CD4-positive, alpha-beta T cell treated with Interleukin-17A for 4 hours (primary cell): Measurements from ENCODE around the gene FGF22.
"Not testable (repeated sequence)": the region's sequence is repeated elsewhere in the genome, so short reads cannot be mapped to it uniquely, and the experiment has no call there.

Experiments used
- DNase-seq: peaks from one replicate; pipeline ENCODE4 v3.0.0-alpha.2; 2020; ENCODE audit warnings: mixed read lengths

Gene FGF22

DNA sequence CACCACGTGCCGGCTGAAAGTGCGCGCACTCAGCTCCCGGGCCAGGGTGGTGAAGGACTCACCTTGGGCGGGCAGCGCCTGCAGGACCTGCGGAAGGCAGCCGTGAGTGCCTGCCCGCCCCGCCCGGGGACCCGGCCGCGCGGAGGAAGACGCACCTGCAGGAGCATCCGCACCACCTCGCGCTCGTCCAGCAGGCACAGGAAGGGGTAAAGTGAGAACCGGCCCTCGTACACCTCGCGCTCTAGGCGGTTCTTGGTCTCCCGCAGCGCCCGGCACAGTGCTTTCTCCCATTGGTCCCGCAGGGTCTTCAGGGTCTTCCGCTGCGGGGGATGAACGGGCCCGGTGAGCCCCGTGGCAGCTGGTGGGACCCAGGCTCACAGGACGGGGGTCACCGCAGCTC is 17.0 kb upstream of the FGF22 start:
- DNase-seq: no peak

DNA sequence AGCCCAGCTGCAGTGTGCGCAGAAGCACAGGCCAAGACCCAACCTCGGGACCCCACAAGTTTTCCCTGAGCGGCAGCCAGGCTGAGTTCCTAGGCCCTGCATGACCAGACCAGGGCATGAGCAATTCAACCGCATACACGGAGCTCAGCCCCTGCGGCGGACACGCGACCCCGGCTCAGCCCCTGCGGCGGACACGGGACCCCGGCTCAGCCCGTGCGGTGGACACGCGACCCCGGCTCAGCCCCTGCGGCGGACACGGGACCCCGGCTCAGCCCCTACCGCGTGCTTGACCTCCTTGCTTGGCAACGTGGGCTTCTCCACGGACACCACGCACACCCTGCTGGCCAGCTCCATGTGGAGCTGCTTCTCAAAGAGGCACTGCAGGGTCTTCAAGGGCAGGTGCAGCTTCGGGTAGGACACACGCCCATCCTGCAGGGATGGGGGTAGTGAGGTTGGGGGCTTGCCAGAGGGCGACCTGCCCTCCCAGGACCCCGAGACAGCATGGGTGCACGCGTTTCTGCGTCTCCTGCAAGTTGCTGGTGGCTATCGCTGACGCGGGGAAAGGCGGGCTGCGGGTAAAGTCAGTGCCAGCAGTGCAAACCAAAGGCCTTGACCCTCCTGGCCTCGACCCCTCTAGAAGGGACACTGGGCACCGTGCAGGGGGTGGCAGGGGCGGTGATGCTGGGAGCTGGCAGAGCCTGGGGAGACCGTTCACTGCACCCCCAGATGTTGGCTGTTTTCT is 16.3 kb upstream of the FGF22 start:
- no peak for DNase-seq

DNA sequence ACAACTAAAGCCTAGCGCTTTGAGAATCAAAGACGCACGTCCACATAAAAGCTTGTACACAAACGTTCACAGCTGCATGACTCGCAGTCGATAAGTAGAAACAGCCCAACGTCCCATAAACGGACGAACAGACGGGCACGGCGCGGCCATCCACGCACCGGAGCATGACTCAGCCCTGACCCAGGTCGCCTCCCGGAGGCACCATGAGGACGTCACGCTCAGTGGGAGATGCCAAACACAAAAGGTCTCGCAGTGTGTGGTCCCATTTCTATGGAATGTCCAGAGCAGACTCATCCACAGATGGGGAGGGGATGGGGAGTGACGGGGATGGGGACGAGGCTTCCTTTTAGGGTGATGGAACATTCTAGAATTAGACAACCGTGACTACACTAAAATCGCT is 15.7 kb upstream of the FGF22 start:
- no peak for DNase-seq

DNA sequence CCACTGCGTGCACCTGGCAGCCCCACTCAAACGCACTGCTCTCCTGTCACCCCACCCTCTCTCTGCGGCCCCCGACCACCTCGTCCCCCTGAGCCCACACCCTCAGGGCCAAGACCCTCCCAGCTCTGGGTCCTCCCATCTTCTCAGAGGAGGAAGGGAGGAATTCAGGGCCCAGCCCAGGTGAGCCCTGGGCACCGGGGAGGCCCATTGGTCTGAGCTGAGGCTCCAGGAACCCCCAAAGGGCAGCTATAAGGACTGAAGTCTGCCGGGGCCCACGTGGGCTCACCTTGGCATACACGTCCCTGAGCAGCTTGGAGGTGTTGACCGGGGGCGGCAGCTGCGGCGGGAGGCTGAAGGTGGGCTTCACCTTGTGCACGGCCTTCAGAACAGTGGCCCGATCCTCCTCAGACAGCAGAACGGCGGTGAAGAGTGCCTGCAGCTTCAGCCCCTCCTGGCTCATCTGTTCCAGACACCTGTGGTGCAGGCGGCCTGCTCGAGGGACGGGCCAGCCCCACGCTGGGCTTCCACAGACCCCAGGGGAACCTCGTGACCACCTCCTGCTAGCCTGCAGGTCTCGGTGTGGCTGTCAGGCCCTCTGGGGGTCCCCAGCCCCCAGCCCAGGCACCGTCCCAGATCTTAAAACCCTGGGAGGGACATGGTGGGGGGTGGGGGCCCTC is 15.1 kb upstream of the FGF22 start:
- DNase-seq: no peak

DNA sequence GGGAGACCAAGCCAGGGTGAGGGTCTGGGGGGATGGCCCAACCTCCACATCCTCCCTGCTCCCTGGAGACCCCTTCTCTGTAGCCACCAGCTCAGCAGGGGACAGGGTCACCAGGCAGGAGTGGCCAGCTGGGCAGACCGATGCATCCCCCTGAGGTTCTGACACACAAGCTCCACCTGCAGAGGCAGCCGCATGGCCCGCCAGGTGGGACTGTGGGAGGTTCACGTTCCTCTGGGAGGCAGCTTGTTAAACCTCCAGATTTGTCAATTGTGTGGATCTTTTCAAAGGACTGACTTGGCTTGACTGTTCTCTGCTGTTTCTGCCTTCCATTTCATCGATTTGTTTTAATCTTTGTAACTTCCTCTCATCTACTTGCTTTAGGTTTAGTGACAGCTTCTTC is 14.4 kb upstream of the FGF22 start:
- no peak for DNase-seq

DNA sequence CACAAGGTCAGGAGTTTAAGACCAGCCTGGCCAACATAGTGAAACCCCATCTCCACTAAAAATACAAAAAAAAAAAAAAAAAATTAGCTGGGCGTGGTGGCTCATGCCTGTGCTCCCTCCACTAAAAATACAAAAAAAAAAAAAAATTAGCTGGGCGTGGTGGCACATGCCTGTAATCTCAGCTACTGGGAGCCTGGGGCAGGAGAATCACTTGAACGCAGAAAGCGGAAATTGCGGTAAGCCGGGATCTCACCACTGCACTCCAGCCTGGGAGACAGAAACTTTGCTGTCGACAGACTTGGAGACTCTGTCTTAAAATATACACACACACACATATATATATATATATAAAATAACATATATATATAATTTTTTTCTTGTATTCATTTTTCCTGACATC is 13.1 kb upstream of the FGF22 start:
- not testable (repeated sequence) for DNase-seq

DNA sequence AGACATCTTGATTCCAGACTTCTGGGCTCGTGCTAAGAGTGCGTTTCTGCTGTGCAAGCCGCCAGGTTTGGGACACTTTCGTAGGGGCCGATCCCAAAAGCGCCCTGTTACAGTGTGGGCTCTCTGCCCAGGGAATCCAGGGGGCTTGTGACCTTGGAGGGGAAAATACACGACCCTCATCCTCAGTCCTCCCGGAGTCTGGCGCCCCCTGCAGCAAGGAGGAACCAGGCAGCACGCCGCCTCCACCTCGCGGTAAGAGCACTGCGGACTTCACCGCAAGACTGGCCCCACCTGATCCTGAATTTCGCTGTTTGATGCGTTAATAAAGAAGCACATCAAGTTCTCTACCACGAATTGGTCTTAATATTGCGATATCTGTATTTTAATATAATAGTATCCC is 11.5 kb upstream of the FGF22 start:
- DNase-seq: peak; percentile 33

DNA sequence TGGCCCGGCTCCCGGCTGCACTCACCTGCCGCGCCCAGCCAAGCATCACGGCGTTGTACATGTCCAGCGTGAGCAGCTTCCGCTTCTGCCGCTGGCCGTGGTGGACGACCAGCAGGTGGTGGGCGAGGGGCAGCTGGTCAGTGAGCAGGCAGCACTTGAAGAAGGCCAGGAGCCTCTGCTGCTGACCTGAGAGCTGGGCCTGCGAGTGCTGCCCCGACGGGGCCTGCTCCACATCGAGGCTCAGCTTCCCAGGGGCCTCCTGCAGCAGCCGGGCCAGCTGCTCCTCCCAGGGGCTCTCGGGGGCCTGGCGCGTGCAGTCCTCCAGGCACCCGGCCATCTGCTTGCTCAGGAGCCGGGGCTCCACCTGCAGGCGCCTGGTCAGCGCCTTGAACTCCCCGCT is 10.2 kb upstream of the FGF22 start:
- DNase-seq: not testable (repeated sequence)

DNA sequence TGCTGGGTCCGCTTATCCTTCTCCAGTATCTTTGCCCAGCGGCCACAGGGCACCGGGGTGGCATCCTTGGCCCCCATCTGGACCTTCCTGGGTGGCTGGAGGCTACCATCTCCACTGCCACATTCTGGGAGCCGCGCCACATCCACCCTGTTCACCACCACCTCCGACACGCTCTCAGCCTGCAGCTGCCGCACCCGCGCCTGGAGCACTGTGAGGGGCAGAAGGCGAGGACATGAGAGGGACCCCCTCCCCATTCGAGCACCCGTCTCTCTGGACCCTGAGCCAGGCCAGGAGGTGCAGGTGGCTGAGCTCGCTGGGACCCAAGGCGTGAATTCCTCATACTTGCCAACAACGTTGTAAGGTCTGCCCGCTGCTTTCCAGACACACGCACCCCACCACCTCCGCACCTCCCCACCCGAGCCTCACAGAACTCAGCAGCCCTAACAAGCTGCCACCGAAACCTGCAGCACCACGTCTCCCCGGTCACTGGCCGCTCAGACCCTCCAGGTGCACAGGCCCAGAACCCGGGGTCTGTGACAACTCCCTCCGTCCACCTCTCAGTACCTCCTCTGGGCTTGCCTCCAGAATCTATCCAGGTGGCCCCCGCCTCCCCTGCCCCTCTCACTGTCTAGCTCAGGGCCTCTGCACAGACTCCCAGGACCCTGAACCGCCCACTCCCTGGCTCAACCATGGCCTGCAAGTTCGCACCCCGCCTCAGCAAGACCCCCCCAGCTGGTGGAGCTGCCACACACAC is 9.5 kb upstream of the FGF22 start:
- DNase-seq: no peak

DNA sequence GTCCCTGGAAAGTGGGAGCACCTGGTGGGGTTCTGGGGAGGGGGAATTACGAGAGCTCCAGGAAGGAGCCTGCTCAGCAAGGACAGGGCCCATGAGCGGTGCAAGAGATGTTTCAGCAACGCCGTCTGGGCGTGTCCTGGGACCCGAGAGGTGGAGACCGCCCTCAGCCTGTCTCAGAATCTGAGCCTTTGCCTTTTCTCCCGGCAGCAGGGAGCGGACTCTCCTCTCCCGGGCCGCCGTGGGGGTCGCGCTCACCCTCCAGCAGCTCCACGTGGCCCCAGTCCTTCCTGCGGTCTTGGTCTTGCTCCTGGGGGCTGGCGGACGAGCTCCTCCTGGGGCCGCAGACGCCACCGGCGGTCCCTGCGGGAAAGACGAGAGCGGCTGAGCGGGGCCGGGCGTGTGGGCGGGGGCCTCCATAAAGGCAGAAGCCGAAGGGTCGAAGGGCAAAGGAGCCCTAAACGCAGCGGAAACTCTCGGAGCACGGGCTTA is 7.1 kb upstream of the FGF22 start:
- DNase-seq: peak; percentile 18

DNA sequence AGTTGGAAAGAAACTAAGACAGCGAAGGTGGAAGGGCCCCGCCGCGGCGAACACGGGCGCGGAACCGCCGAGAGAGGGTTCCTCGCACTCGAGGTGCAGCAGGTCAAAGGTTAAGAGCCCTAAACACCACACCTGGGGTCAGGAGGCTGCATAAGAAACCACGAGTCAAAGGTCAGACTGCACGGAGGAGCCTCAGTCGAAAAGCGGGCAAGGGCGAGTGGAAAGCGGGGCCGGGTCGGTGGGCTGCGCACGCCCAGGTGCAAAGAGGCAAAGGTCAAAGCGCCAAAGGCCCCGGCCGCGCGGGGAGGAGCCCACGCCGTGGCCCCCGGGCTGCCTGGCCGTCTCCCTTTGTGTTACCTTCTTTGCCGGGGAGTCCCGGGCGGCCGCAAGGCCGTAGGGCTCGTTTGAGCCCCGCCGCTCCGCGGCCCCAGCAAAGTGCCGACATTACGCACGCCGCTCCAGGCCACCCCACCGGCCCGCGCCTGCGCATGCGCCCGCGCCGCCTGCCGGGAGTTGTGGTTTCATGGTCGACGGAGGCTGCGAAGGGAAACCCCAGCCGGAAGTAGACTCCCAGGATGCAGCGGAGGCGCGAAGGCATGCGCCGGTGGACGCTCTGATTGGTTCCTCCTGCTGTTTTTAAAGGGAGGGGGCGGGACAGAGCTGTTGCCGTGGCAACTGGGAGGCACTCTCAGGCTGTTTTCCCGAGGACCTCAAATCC is 6.5 kb upstream of the FGF22 start, which contains the start of gene POLRMT:
POLRMT (minus strand) TSS at position 470 of the 718 bp plus-strand sequence; CDS start at position 445, 25 bp downstream.
- DNase-seq: peak; percentile 97

DNA sequence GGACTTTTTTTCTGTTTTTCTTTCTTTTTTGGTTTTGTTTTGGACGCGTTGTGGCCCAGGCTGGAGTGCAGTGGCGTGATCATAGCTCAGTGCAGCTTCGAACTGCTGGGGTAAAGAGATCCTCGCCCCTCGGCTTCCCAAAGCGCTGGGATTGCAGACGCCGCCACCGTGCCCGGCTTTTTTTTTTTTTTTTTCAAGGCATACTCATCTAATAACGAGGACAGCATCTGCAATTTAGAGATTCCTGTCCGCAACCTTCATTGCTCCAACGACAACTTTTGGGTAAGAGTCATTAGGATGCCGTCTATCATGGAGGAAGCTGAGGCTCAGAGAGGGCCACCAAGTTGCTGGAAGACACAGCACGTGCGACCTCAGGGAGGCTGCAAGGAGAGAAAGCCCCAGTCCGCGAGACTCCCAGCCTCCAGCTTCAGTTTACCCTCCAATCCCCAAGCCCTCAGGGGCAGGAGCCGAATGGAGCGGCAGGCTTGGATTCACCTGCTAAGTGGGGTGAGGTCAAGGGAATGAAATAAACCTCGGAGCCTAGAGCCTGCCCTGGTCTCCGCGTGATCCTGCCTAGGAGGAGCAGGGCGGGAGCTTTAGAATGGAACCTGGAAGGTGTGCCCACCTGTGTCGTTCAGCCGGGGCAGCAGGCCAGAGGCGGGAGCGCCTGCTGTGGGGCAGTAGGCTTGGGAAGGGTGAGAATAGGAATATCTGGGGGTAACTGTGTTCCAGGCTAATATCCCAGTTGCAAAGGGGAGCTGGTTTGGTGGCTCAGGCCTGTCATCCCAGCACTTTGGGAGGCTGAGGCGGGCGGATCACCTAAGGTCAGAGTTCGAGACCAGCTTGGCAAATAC is 5.7 kb upstream of the FGF22 start:
- DNase-seq: no peak

DNA sequence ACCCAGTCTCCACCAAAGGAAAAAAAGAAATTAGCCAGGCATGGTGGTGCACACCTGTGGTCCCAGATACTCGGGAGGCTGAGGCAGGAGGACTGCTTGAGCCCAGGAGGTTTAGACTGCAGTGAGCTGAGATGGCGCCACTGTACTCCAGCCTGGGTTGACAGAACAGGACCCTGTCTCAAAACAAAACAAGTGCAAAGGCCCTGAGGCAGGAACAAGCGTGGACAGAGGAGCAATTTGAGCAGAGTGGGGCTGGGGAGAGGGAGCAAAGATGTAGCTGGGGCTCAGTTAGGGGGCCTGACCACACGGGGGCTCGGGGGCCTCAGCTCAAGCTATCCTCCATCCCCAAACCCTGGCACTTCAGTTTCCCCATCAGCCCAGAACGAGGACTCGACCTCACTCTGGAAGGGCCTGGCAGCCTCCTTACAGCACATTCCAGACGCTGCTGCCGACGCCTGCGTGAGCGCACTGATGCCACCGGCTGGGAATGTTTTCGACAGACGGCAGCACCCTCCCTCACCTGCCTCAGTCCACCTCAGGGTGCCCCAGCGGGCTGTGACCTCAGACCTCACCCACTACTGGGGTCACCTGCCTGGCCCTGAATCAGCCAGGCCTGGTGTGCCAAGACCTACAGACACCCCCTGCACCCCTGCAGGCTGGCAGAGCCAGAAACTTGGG is 4.6 kb upstream of the FGF22 start:
- DNase-seq: no peak

DNA sequence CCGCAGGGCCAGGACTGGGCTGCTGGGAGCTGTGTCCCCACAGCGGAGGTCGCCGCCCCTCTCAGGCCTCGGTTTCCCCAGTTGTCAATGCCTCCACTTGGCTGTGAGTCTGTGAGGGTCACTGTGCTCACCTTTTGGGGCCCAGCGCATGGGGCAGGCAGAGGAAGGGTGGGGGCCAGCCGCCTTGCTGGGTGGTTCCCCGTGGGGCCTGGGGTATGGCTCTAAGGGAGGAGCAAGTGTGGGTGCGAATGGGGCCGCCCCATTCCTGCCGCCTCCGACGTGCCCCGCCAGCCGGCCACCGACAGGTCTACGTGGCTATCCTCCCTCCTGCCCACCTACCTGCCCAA is 800 bp upstream of the FGF22 start:
- no peak for DNase-seq

DNA sequence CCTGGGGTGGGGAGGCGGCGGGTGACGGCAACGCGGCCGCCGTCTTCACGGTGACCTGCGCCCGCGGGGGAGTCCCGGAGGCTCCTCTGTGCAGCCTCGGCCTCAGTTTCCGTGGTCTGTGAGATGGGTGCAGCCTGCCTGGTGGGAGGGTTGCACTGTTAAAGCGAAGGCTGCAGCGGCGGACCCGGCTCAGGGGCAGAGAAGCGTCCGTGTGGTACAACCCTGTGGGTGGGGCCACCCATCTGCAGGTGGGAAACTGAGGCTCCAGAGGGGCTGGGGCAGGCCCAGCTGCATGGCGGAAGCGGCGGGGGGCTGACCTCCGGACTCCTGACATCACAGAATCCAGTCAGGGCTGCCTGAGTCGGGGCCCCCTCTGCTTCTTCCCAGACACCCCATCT is 481 bp downstream of the FGF22 start:
- no peak for DNase-seq

DNA sequence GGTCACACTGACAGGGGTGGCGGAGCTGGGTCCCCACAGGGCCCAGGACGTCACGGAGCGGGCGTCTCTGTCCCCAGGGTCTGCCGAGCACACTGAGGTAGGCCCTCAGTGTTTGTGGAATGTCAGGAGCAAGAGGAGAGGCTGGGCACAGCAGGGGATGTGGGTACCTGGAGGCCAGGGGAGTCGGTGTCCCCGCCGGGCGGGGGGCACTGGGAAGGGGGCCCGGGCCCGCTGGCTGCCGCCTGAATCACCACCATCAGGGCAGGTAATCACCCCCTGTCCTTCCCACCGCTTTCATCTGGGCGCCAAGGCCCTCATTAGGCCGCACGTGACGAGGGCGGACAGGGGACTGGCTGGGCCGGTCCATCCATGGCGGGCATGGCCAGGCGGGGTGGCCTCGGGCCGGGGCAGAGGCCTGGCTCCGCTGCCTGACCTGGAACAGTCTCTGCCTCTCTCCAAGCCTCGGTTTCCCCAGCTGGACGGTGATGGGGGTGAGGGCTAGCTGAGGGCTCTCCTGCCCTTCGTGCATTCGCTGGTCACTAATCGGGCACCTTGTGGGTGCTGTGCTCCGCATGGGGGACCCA is 1.0 kb downstream of the FGF22 start:
- DNase-seq: no peak

DNA sequence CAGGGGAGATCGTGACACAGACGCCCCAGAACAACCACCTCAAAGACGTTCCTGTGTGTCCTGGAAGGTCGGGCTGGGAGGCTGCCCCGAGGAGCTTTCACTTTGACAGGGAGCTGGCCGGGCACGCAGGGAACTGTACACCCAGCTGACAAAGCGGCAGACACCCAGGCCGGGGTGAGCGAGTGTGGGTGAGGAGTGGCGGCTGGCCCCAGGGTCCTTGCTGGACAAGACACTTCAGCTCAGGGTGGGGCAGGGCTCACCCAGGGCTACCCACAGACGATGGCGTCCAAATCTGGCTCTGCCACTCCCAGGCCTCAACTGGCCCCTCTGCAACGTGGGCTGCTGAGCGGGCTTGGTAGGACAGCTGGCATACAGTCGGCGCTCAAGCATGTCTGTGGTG is 2.0 kb downstream of the FGF22 start:
- no peak for DNase-seq

DNA sequence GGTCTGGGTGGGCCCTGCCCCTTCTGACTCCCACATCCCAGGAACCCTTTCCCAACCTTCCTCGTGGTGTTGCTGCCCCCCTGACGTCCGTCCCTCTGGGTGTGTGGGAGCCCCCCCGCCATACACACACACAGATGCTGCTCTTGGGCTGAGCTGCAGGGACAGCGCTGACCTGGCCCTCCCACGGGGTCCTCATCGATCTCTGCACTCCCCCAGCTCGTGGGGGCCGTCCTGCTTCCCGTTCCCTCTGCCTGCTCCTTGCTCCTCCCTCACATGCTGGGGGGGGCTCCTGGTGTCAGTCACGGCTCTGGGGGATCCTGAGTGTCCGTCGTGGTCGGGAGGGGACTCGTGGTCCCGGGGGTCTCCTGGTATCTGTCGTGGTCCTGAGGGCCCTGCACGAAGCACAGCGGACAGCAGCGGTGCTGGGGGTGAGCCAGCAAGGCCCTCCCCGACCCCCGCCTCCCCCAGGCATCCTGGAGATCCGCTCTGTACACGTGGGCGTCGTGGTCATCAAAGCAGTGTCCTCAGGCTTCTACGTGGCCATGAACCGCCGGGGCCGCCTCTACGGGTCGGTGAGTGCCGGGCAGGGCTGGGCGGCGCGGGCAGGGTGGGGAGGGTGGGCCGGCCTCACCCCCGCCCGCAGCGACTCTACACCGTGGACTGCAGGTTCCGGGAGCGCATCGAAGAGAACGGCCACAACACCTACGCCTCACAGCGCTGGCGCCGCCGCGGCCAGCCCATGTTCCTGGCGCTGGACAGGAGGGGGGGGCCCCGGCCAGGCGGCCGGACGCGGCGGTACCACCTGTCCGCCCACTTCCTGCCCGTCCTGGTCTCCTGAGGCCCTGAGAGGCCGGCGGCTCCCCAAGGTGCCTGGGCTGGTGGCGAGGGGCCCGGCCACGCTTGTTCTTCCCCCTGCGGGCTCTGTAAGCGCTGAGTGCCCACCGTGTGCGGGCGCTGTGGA is 3.4 kb downstream of the FGF22 start:
- no peak for DNase-seq

DNA sequence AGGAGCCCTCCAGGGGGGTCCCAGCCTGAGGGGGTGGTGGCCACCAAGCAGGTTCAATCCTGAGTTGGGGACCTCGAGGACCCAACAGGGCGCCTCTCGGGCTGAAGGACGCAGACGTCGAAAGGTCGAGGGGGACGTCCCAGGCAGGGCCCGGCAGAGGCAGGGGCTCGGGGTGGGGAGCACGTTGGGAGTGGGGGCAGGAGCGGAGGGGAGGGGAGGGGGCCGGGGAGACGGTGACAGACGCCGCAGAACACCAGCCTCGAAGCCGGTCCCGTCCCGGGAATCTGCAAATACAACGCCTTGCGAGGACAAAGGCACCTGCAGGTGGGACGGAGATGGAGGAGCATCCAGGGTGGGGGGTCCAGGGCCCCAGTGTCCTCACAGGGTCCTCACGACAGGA is 4.1 kb downstream of the FGF22 start:
- no peak for DNase-seq

DNA sequence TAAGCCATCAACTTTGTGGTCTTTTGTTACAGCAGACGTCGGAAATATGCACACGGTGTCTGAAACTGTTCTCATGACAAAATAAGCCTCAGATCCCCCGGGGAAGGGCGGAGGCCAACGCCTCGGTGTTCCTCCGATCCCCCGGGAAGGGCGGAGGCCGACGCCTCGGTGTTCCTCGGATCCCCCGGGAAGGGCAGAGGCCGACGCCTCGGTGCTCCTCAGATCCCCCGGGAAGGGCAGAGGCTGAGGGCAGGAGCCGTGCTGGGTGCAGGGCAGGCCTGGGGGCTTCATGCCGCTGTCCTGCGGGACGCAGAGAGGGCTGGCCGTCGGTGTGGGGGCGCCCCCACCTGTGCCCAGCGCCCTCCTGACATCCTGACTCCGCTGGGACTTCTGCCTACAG is 4.7 kb downstream of the FGF22 start:
- no peak for DNase-seq
